HEK293 (cell line): Measurements from ENCODE around the gene GSAP.

Experiments
- CTCF ChIA-PET: fragments of 350-600 bp; formaldehyde crosslinking; extraction: SDS; loops from one replicate; lab custom pipeline; 2021; ENCODE audit warnings: antibody characterized with exemption; lab: Yijun Ruan, JAX
- POLR2A ChIA-PET: fragments of 300-600 bp; formaldehyde crosslinking; extraction: SDS; loops from one replicate; lab custom pipeline; 2020; ENCODE audit warnings: antibody characterized with exemption, inconsistent platforms; lab: Yijun Ruan, JAX
- H3K27ac ChIP-seq: fragments of 200-500 bp; sonication (Bioruptor generic); 2 replicates; pipeline ENCODE4 v1.5.1; 2014; ENCODE audit warnings: low read depth, low read length, control low read depth, inconsistent platforms; ENCODE audit errors: extremely low read depth
- H3K36me3 ChIP-seq, 2 experiments: fragments of 200-500 bp in 1 of 2; sonication (Bioruptor generic) in 1 of 2; 1 replicate in 1 of 2; 2 replicates in 1 of 2; pipeline ENCODE4 v1.5.1; 2014 to 2017; ENCODE audit warnings: inconsistent platforms in 2 of 2, low read length in 2 of 2; ENCODE audit not compliant: control insufficient read depth in 2 of 2, insufficient read depth in 1 of 2
- H3K4me1 ChIP-seq: fragments of 200-500 bp; sonication (Bioruptor generic); 2 replicates; pipeline ENCODE4 v1.5.1; 2014; ENCODE audit warnings: mild to moderate bottlenecking, low read length, inconsistent platforms; ENCODE audit not compliant: control insufficient read depth, insufficient read depth
- H3K4me3 ChIP-seq: 2 replicates; pipeline ENCODE4 v1.5.1; 2011; ENCODE audit warnings: low read depth, mild to moderate bottlenecking, control low read depth, low read length, moderate library complexity
- H3K9me3 ChIP-seq: fragments of 200-500 bp; sonication (Bioruptor generic); 2 replicates; pipeline ENCODE4 v1.5.1; 2014; ENCODE audit warnings: low read depth, low read length, inconsistent platforms; ENCODE audit not compliant: control insufficient read depth, insufficient read depth
- BCL11B ChIP-seq: fragments of 450-650 bp; formaldehyde crosslinking; IDR thresholded peaks from 2 replicates; pipeline ENCODE4 v1.5.1; 2016; ENCODE audit warnings: low read depth, missing biosample characterization, missing genetic modification characterization
- GLIS1 ChIP-seq: fragments of 450-650 bp; formaldehyde crosslinking; IDR thresholded peaks from 2 replicates; pipeline ENCODE4 v1.5.1; 2016; ENCODE audit warnings: missing biosample characterization, missing genetic modification characterization
- HOXA7 ChIP-seq: sonication (generic); formaldehyde crosslinking; IDR thresholded peaks from 2 replicates; pipeline ENCODE4 v1.8.1; 2022; ENCODE audit warnings: missing genetic modification reagents, borderline replicate concordance
- KLF1 ChIP-seq: fragments of 450-650 bp; formaldehyde crosslinking; IDR thresholded peaks from 2 replicates; pipeline ENCODE4 v1.5.1; 2016; ENCODE audit warnings: missing biosample characterization, missing genetic modification characterization
- MEIS1 ChIP-seq: sonication (generic); formaldehyde crosslinking; IDR thresholded peaks from 2 replicates; pipeline ENCODE4 v1.8.1; 2022; ENCODE audit warnings: missing genetic modification reagents, mild to moderate bottlenecking, borderline replicate concordance
- OVOL3 ChIP-seq: fragments of 450-650 bp; formaldehyde crosslinking; IDR thresholded peaks from 2 replicates; pipeline ENCODE4 v1.5.1; 2016; ENCODE audit warnings: missing biosample characterization, missing genetic modification characterization
- PRDM1 ChIP-seq: fragments of 450-650 bp; formaldehyde crosslinking; IDR thresholded peaks from 2 replicates; pipeline ENCODE4; 2016; ENCODE audit warnings: missing biosample characterization, missing genetic modification characterization
- ZFP37 ChIP-seq: fragments of 450-650 bp; formaldehyde crosslinking; IDR thresholded peaks from 2 replicates; pipeline ENCODE4 v1.5.1; 2016; ENCODE audit warnings: missing biosample characterization, missing genetic modification characterization
- ZFP69B ChIP-seq: fragments of 450-650 bp; formaldehyde crosslinking; IDR thresholded peaks from 2 replicates; pipeline ENCODE4 v1.5.1; 2016; ENCODE audit warnings: missing biosample characterization, missing genetic modification characterization
- ZNF10 ChIP-seq: fragments of 450-650 bp; formaldehyde crosslinking; IDR thresholded peaks from 2 replicates; pipeline ENCODE4 v1.5.1; 2017; ENCODE audit warnings: missing biosample characterization, missing genetic modification characterization
- ZNF133 ChIP-seq: fragments of 450-650 bp; formaldehyde crosslinking; IDR thresholded peaks from 2 replicates; pipeline ENCODE4 v1.5.1; 2016; ENCODE audit warnings: missing biosample characterization, missing genetic modification characterization
- ZNF169 ChIP-seq: fragments of 450-650 bp; formaldehyde crosslinking; IDR thresholded peaks from 2 replicates; pipeline ENCODE4 v1.5.1; 2016; ENCODE audit warnings: missing biosample characterization, missing genetic modification characterization
- ZNF18 ChIP-seq: fragments of 450-650 bp; formaldehyde crosslinking; IDR thresholded peaks from 2 replicates; pipeline ENCODE4 v1.5.1; 2016; ENCODE audit warnings: missing biosample characterization, missing genetic modification characterization
- ZNF223 ChIP-seq: fragments of 450-650 bp; formaldehyde crosslinking; IDR thresholded peaks from 2 replicates; pipeline ENCODE4 v1.5.1; 2016; ENCODE audit warnings: missing biosample characterization, missing genetic modification characterization
- ZNF23 ChIP-seq: fragments of 450-650 bp; formaldehyde crosslinking; IDR thresholded peaks from 2 replicates; pipeline ENCODE4 v1.5.1; 2016; ENCODE audit warnings: missing biosample characterization, missing genetic modification characterization, borderline replicate concordance
- ZNF274 ChIP-seq, 2 experiments: fragments of 200-500 bp in 1 of 2; fragments of 450-650 bp in 1 of 2; sonication (Bioruptor generic) in 1 of 2; formaldehyde crosslinking in 1 of 2; IDR thresholded peaks; 2 replicates each; pipeline versions ENCODE4 v1.5.1 to v1.6.1; 2014 to 2016; ENCODE audit warnings: borderline replicate concordance in 1 of 2, inconsistent platforms in 1 of 2, low read length in 1 of 2, missing biosample characterization in 1 of 2, missing genetic modification characterization in 1 of 2
- ZNF280C ChIP-seq: fragments of 450-650 bp; formaldehyde crosslinking; IDR thresholded peaks from 2 replicates; pipeline ENCODE4 v1.5.1; 2016; ENCODE audit warnings: missing biosample characterization, missing genetic modification characterization
- ZNF302 ChIP-seq: fragments of 450-650 bp; formaldehyde crosslinking; IDR thresholded peaks from 2 replicates; pipeline ENCODE4 v1.5.1; 2016; ENCODE audit warnings: missing biosample characterization, missing genetic modification characterization, low read depth
- ZNF350 ChIP-seq: fragments of 450-650 bp; formaldehyde crosslinking; IDR thresholded peaks from 2 replicates; pipeline ENCODE4 v1.5.0; 2017; ENCODE audit warnings: missing biosample characterization, mild to moderate bottlenecking, missing genetic modification characterization
- ZNF529 ChIP-seq: fragments of 450-650 bp; formaldehyde crosslinking; IDR thresholded peaks from 2 replicates; pipeline ENCODE4 v1.5.1; 2017; ENCODE audit warnings: missing genetic modification characterization, missing biosample characterization; ENCODE audit not compliant: insufficient replicate concordance
- ZNF548 ChIP-seq: fragments of 450-650 bp; formaldehyde crosslinking; IDR thresholded peaks from 2 replicates; pipeline ENCODE4 v1.5.1; 2016; ENCODE audit warnings: missing biosample characterization, missing genetic modification characterization
- ZNF624 ChIP-seq: fragments of 450-650 bp; formaldehyde crosslinking; IDR thresholded peaks from 2 replicates; pipeline ENCODE4 v1.5.1; 2017; ENCODE audit warnings: missing biosample characterization, missing genetic modification characterization
- ZNF747 ChIP-seq: fragments of 450-650 bp; formaldehyde crosslinking; IDR thresholded peaks from 2 replicates; pipeline ENCODE4 v1.5.1; 2016; ENCODE audit warnings: missing biosample characterization, missing genetic modification characterization
- ZSCAN18 ChIP-seq: fragments of 450-650 bp; formaldehyde crosslinking; IDR thresholded peaks from 2 replicates; pipeline ENCODE4 v1.5.1; 2016; ENCODE audit warnings: missing biosample characterization, missing genetic modification characterization
- ZSCAN23 ChIP-seq: fragments of 450-650 bp; formaldehyde crosslinking; IDR thresholded peaks from 2 replicates; pipeline ENCODE4 v1.5.1; 2016; ENCODE audit warnings: missing biosample characterization, missing genetic modification characterization
- ZSCAN4 ChIP-seq: fragments of 450-650 bp; formaldehyde crosslinking; IDR thresholded peaks from 2 replicates; pipeline ENCODE4 v1.5.1; 2017; ENCODE audit warnings: missing biosample characterization, missing genetic modification characterization

The GSAP gene

GRCh38 chr7:77407906-77408305 lies 8.2 kb downstream of the GSAP start:
- ChIA-PET CTCF (no interaction called here), POLR2A (no interaction called here)
- Histone ChIP-seq H3K4me3 (no peak overlapping the region), H3K9me3 (no peaks in the 10 kb centered on the region), H3K4me1 (no peaks in the 10 kb centered on the region), H3K36me3 (no peaks in the 10 kb centered on the region), H3K27ac (no peak overlapping the region)
- TF ChIP-seq ZSCAN18 (tag by site-specific recombination) (no peak), ZNF133 (0 out of 2 replicates have a peak, but pooled peaks have one; percentile 17)

- ChIA-PET POLR2A (interaction anchor here (1.3 kb wide), 1 partner anchor 130 kb away, joined by 3 read pairs; no protein-coding TSS in a partner anchor), CTCF (interaction anchor here (0.8 to 1.6 kb wide), 2 partner anchors 9 to 18 kb away, joined by 3 read pairs; no protein-coding TSS in a partner anchor)
- Histone ChIP-seq H3K27ac (no peak overlapping the region), H3K9me3 (no peaks in the 10 kb centered on the region), H3K4me1 (no peaks in the 10 kb centered on the region), H3K4me3 (no peak overlapping the region), H3K36me3 (no peaks in the 10 kb centered on the region)
- no peak for TF ChIP-seq PRDM1 (tag by site-specific recombination)
- no peak for TF ChIP-seq ZNF18
- no peak for TF ChIP-seq ZNF280C (tag by site-specific recombination)
- TF ChIP-seq ZNF302, result no peak
- TF ChIP-seq GLIS1 (tag by site-specific recombination), result no peak
- TF ChIP-seq KLF1 (tag by site-specific recombination), result no peak
- TF ChIP-seq ZNF350 (tag by site-specific recombination), result no peak
- no peak for TF ChIP-seq ZNF23 (tag by site-specific recombination)
Observed at GRCh38 chr7:77406421-77406820, 9.7 kb downstream of the GSAP start.

GRCh38 chr7:77404641-77405040 lies 11.5 kb downstream of the GSAP start:
- H3K9me3 ChIP-seq, result no peaks in the 10 kb centered on the region
- no peak overlapping the region for H3K27ac ChIP-seq
- no peaks in the 10 kb centered on the region for H3K36me3 ChIP-seq
- ChIA-PET POLR2A (interaction anchor here (0.6 kb wide), 1 partner anchor 54 kb away, joined by 3 read pairs; no protein-coding TSS in a partner anchor), CTCF (no interaction called here)
- no peak overlapping the region for H3K4me3 ChIP-seq
- no peaks in the 10 kb centered on the region for H3K4me1 ChIP-seq
- TF ChIP-seq ZNF223 (no peak), MEIS1 (CRISPR knock-in tag) (no peak), BCL11B (tag by site-specific recombination) (no peak), ZNF529 (tag by site-specific recombination) (no peak), ZSCAN4 (tag by site-specific recombination) (no peak), ZNF624 (no peak), HOXA7 (no peak), ZNF274 (IDR thresholded peaks at IDR 0.05; ENCODE audit: low read length) (no peak), ZNF274 (tag by site-specific recombination; IDR thresholded peaks at IDR 0.05; ENCODE audit: borderline replicate concordance) (no peak), OVOL3 (tag by site-specific recombination) (no peak), ZNF10 (tag by site-specific recombination) (no peak), ZNF548 (tag by site-specific recombination) (no peak), ZFP69B (tag by site-specific recombination) (no peak), ZNF747 (tag by site-specific recombination) (no peak), ZNF169 (tag by site-specific recombination) (no peak), ZFP37 (no peak), ZSCAN23 (tag by site-specific recombination) (no peak)
